GM06990 (cell line): ENCODE data around the gene MORC2.
A peak's percentile ranks its signal among the peaks of the same experiment; 100 is the strongest.

Source experiments
- DNase-seq: peaks from one replicate; pipeline ENCODE4 v3.0.0-alpha.2; 2011; ENCODE audit not compliant: insufficient read length; ENCODE audit errors: extremely low read depth
- H3K27me3 ChIP-seq: replicated peaks from 2 replicates; pipeline ENCODE4 v1.6.0; 2011; ENCODE audit warnings: low read length; ENCODE audit not compliant: control insufficient read depth, insufficient read depth
- H3K36me3 ChIP-seq: 2 replicates; pipeline ENCODE4 v1.5.1; 2011; ENCODE audit warnings: low read length; ENCODE audit not compliant: control insufficient read depth, insufficient read depth
- H3K4me3 ChIP-seq: replicated peaks from 2 replicates; pipeline ENCODE4 v1.5.1; 2011; ENCODE audit warnings: low read depth, mild to moderate bottlenecking, control low read depth, low read length
- TF ChIP-seq, protein P1 (sequence below): IDR thresholded peaks from 2 replicates; pipeline ENCODE4 v1.5.1; 2011; ENCODE audit warnings: low read length, control low read depth, mild to moderate bottlenecking, inconsistent platforms; ENCODE audit not compliant: insufficient read depth, poor library complexity, severe bottlenecking

Gene MORC2

DNA sequence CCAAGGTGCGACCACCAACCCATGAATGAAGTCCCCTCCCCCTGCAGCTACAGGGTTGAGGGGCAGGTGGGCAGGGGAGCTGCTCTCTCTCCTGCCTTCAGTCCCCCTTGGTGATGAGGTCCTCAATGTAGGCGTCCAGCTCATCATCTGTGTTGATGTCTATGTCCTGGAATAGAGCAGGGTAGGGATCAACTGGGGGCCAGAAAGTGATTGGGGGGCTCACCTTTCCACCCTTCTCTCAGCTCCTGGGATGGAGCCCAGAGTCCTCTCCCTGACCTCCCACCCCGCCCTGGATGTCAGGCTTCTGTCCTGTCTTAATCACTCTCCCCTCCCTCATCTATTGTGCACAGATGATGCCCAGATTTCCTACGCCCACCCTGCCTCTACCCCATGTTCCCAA is 41.9 kb downstream of the MORC2 start:
- peaks cover 27% of the 10 kb centered on the region for H3K36me3 ChIP-seq
- no peaks in the 10 kb centered on the region for H3K27me3 ChIP-seq
- no peak for DNase-seq
- no peak overlapping the region for H3K4me3 ChIP-seq
- TF ChIP-seq, protein P1, sequence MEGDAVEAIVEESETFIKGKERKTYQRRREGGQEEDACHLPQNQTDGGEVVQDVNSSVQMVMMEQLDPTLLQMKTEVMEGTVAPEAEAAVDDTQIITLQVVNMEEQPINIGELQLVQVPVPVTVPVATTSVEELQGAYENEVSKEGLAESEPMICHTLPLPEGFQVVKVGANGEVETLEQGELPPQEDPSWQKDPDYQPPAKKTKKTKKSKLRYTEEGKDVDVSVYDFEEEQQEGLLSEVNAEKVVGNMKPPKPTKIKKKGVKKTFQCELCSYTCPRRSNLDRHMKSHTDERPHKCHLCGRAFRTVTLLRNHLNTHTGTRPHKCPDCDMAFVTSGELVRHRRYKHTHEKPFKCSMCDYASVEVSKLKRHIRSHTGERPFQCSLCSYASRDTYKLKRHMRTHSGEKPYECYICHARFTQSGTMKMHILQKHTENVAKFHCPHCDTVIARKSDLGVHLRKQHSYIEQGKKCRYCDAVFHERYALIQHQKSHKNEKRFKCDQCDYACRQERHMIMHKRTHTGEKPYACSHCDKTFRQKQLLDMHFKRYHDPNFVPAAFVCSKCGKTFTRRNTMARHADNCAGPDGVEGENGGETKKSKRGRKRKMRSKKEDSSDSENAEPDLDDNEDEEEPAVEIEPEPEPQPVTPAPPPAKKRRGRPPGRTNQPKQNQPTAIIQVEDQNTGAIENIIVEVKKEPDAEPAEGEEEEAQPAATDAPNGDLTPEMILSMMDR, result no peak

- H3K4me3 ChIP-seq, result no peak overlapping the region
- peaks cover 17% of the 10 kb centered on the region for H3K36me3 ChIP-seq
- TF ChIP-seq, protein P1, result no peak
These were observed 42.9 kb downstream of the MORC2 start for GRCh38 chr22:30925667-30926066.

GRCh38 chr22:30923168-30923900 is 45.2 kb downstream of the MORC2 start:
- DNase-seq, result no peak
- Histone ChIP-seq H3K27me3 (no peaks in the 10 kb centered on the region), H3K36me3 (peaks cover 16% of the 10 kb centered on the region), H3K4me3 (no peak overlapping the region)
- TF ChIP-seq, protein P1, result no peak

More at GRCh38 chr22:30925667-30926066, 42.9 kb downstream of the MORC2 start:
- no peak for DNase-seq
- H3K27me3 ChIP-seq, result no peaks in the 10 kb centered on the region

GRCh38 chr22:30922151-30922611 is 46.4 kb downstream of the MORC2 start:
- Histone ChIP-seq H3K4me3 (no peak overlapping the region), H3K36me3 (peaks cover 8% of the 10 kb centered on the region), H3K27me3 (no peaks in the 10 kb centered on the region)
- TF ChIP-seq, protein P1, result no peak
- peak; percentile 37 for DNase-seq

- H3K36me3 ChIP-seq, result peaks cover 3% of the 10 kb centered on the region
- no peak for DNase-seq
- no peaks in the 10 kb centered on the region for H3K27me3 ChIP-seq
- TF ChIP-seq, protein P1, result no peak
- H3K4me3 ChIP-seq, result no peak overlapping the region
These were observed 47.5 kb downstream of the MORC2 start for GRCh38 chr22:30921108-30921507.
